Upper lobe of left lung (tissue), 6 donors: Measurements from ENCODE around the gene EBF4. TPM values are rescaled to one million over a fixed set of nuclear protein-coding genes. Genes with fewer than 3 reads are reported as not detected.

ENCODE experiments used
- ATAC-seq, 2 donors: fragments of 200-7000 bp; cut with Tn5 transposase; one replicate each; pipeline ENCODE4 v1.9.1; 2022; ENCODE audit warnings: mild to moderate bottlenecking in 2 of 2, moderate library complexity in 2 of 2; ENCODE audit not compliant: low FRiP score in 2 of 2
- DNase-seq, 2 donors: peaks; one replicate each; pipeline ENCODE4 v3.0.0-alpha.2; 2019 to 2020
- H3K27ac ChIP-seq, 4 donors: fragments of 200-600 bp; sonication (generic); one replicate each; pipeline ENCODE4 v1.5.1; 2016 to 2019
- H3K27me3 ChIP-seq, 4 donors: fragments of 200-600 bp; sonication (generic); one replicate each; pipeline ENCODE4 v1.5.1; 2017 to 2019
- H3K36me3 ChIP-seq, 4 donors: fragments of 200-600 bp; sonication (generic); one replicate each; pipeline ENCODE4 v1.5.1; 2016 to 2019
- H3K4me1 ChIP-seq, 4 donors: fragments of 200-600 bp; sonication (generic); one replicate each; pipeline ENCODE4 v1.5.1; 2018 to 2019
- H3K4me3 ChIP-seq, 4 donors: fragments of 200-600 bp; sonication (generic); one replicate each; pipeline ENCODE4 v1.5.1; 2017 to 2019; ENCODE audit warnings: mild to moderate bottlenecking in 2 of 4, moderate library complexity in 1 of 4
- H3K9me3 ChIP-seq, 4 donors: fragments of 200-600 bp; sonication (generic); one replicate each; pipeline ENCODE4 v1.5.1; 2018 to 2019
- CTCF ChIP-seq, 6 experiments: fragments of 450-650 bp in 4 of 6; fragments of 200-600 bp in 2 of 6; sonication (generic) in 2 of 6; IDR thresholded peaks; one replicate each; pipeline ENCODE4 v1.5.1; 2016 to 2019; ENCODE audit warnings: antibody characterized with exemption in 6 of 6
- EP300 ChIP-seq, 4 donors: sonication (generic); formaldehyde crosslinking; IDR thresholded peaks; one replicate each; pipeline ENCODE4 v1.5.1; 2017; ENCODE audit warnings: antibody characterized with exemption in 4 of 4, control low read depth in 2 of 4
- POLR2A ChIP-seq, 4 donors: fragments of 450-650 bp; IDR thresholded peaks; one replicate each; pipeline ENCODE4 v1.5.1; 2016 to 2017; ENCODE audit warnings: antibody characterized with exemption in 4 of 4, mild to moderate bottlenecking in 2 of 4
- POLR2AphosphoS5 ChIP-seq, 2 donors: sonication (generic); formaldehyde crosslinking; IDR thresholded peaks; one replicate each; pipeline ENCODE4 v1.5.1; 2017; ENCODE audit warnings: antibody characterized with exemption in 2 of 2
- WGBS, 2 donors: methylation state at CpG; one replicate each; pipeline ENCODE4 v1.1.5; 2017 to 2018; 5-methylcytosine and 5-hydroxymethylcytosine counted together
- total RNA-seq, 6 donors: library from RNA; depleted of rRNA in 4 of 6; stranded (reverse); fragments of >200 nt in 4 of 6; gene quantifications; one replicate each; pipeline versions ENCODE4 v1.1.0 to v1.2.1, GENCODE V29; 2016 to 2021
- donor health status: DM: no; HTN: no; CAD: no; lungs with moderate emphysema.
- donor health status: DM: no; HTN: yes; CAD: no; lungs with severe emphysema.

Gene EBF4
- total RNA-seq, 6 donors from 2014 or later: 7.8 to 23.7 (median 12.9) TPM

DNA sequence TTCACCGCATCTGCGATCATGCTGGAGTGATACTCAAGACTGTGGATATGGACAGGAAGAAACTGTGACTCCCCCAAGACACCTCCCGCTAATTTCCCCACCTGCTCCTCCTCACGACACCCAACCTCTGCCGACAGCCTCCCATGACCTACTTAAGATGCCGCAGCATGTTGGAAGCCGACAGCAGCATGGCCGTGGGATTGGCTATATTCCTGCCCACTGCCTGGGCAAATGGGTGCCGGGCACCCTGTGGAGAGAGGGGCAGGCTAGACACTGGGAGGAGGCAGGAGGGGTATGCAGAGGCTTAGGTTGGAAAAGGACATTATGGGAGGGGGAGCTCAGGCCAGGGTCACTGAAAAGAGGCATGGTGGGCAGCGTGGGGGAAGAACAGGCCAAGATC, 33.0 kb upstream of the EBF4 start:
- no peaks in the 10 kb centered on the region for H3K27me3 ChIP-seq
- H3K36me3 ChIP-seq: peaks cover 36 to 79% (median 69%) of the 10 kb centered on the region in 4 donors
- ATAC-seq: no peak
- DNase-seq: no peak
- no peaks in the 10 kb centered on the region for H3K9me3 ChIP-seq
- peaks cover 12 to 14% (median 12%) of the 10 kb centered on the region in 4 donors for H3K4me1 ChIP-seq
- no peak overlapping the region for H3K4me3 ChIP-seq
- TF ChIP-seq CTCF (IDR thresholded peaks at IDR 0.05): no peak
- no peak for TF ChIP-seq EP300 (IDR thresholded peaks at IDR 0.05)
- no peak for TF ChIP-seq POLR2AphosphoS5 (IDR thresholded peaks at IDR 0.05)
- TF ChIP-seq POLR2A (IDR thresholded peaks at IDR 0.05): no peak
- 93 to 96% methylated on average over 10 of the region's 10 CpGs for WGBS, 2 donors
- no peak overlapping the region for H3K27ac ChIP-seq

- H3K27me3 ChIP-seq: no peaks in the 10 kb centered on the region
- DNase-seq (no peak), ATAC-seq (peak in 1 of 2 donors; percentile 3)
- peaks cover 7 to 41% (median 30%) of the 10 kb centered on the region in 4 donors for H3K36me3 ChIP-seq
- WGBS, 2 donors: 8% methylated on average over 11 to 13 of the region's 13 CpGs
- no peaks in the 10 kb centered on the region for H3K9me3 ChIP-seq
- H3K27ac ChIP-seq: peak overlapping the region; percentile 84 to 97 (median 90)
- TF ChIP-seq POLR2AphosphoS5 (IDR thresholded peaks at IDR 0.05) (no peak), POLR2A (IDR thresholded peaks at IDR 0.05) (no peak), CTCF (IDR thresholded peaks at IDR 0.05) (no peak), EP300 (IDR thresholded peaks at IDR 0.05) (no peak)
- H3K4me3 ChIP-seq: peak overlapping the region; percentile 76 to 94 (median 88)
- peaks cover 11 to 15% (median 12%) of the 10 kb centered on the region in 4 donors for H3K4me1 ChIP-seq
Measured at GRCh38 chr20:2663364-2663886, 29.2 kb upstream of the EBF4 start.

GRCh38 chr20:2663887-2664719, 28.5 kb upstream of the EBF4 start, which contains the start of gene IDH3B:
TSS of gene IDH3B (minus strand) at chr20:2664216. CDS start at chr20:2664188, 28 bp downstream.
- DNase-seq (peak; percentile 92 to 98), ATAC-seq (peak; percentile 93 to 98)
- Histone ChIP-seq H3K4me1 (peaks cover 11 to 15% (median 12%) of the 10 kb centered on the region in 4 donors), H3K36me3 (peaks cover 4 to 34% (median 23%) of the 10 kb centered on the region in 4 donors), H3K27me3 (no peaks in the 10 kb centered on the region), H3K9me3 (no peaks in the 10 kb centered on the region), H3K27ac (peak within 1 kb of the TSS; percentile 84 to 97 (median 90)), H3K4me3 (peak within 1 kb of the TSS; percentile 76 to 94 (median 88))
- 11 to 16% methylated on average over 29 to 48 of the region's 49 CpGs for WGBS, 2 donors
- peak in 3 of 4 donors; percentile 69 to 93 (median 76) for TF ChIP-seq POLR2A (IDR thresholded peaks at IDR 0.05)
- peak in 1 of 4 donors; percentile 53 for TF ChIP-seq EP300 (IDR thresholded peaks at IDR 0.05)
- peak; percentile 98 to 99 for TF ChIP-seq POLR2AphosphoS5 (IDR thresholded peaks at IDR 0.05)
- TF ChIP-seq CTCF (IDR thresholded peaks at IDR 0.05): peak in 2 of 6 experiments; percentile 13 to 29

GRCh38 chr20:2671977-2672376, 20.6 kb upstream of the EBF4 start:
- ATAC-seq (no peak), DNase-seq (no peak)
- no peaks in the 10 kb centered on the region for H3K9me3 ChIP-seq
- 28 to 41% methylated on average over 4 of the region's 4 CpGs for WGBS, 2 donors
- H3K27me3 ChIP-seq: no peaks in the 10 kb centered on the region
- TF ChIP-seq POLR2AphosphoS5 (IDR thresholded peaks at IDR 0.05) (no peak), EP300 (IDR thresholded peaks at IDR 0.05) (no peak), POLR2A (IDR thresholded peaks at IDR 0.05) (no peak), CTCF (IDR thresholded peaks at IDR 0.05) (no peak)
- no peaks in the 10 kb centered on the region for H3K36me3 ChIP-seq
- no peaks in the 10 kb centered on the region for H3K4me1 ChIP-seq
- H3K27ac ChIP-seq: no peak overlapping the region
- no peak overlapping the region for H3K4me3 ChIP-seq
